HG02970 (cell line): Measurements from ENCODE around the gene DAPK3.
A peak's percentile ranks its signal among the peaks of the same experiment; 100 is the strongest.
"Not testable (repeated sequence)": the region's sequence is repeated elsewhere in the genome, so short reads cannot be mapped to it uniquely, and the experiment has no call there.

ENCODE experiments used
- ATAC-seq: cut with Tn5 transposase; IDR thresholded peaks from one replicate; pipeline ENCODE4 v1.9.1; 2021; ENCODE audit warnings: mild to moderate bottlenecking, moderate library complexity, moderate number of reproducible peaks; ENCODE audit not compliant: unreplicated experiment, low FRiP score

The DAPK3 gene

DNA sequence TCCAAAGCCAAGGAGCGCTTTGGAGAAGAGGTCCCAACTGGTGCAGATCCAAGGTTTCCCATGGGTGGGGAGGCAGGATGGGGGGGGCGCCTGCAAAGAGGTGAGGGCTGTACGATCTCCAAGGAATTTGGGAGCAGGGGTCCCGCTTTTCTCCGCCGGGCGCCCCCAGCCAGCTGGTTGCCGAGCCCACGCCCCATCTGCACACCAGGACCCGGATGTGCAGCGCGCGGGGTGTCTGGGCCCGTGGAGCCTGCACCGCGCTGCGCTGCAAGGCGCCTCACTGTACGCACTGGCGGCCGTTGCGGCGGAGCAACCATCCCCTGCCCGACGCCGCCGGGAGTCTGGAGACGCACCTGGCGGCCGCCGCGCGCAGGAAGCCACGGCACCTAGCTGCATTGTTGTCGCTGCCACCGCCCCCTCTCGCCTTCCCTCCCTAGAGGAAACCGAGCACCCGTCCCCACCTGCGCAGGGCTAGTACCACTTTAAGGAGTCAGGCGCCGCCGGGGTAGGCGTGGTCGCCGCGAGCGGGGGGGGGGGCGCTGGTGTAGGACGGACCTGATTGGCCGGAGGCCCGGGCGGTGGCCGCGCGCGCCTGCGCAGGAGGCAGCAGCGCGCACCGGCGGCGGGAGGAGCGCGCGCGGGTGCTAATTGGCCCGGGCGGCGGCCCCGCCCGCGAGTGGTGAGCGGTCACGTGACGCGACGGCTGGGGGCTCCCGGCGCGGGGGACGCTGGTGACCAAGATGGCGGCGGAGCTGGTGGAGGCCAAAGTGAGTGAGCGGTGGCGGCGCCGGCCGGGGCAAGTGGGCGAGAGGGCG is 36.3 kb upstream of the DAPK3 start, which contains the start of gene PIAS4:
Gene PIAS4 (plus strand): TSS at position 716 of the 815 bp plus-strand sequence. CDS start 25 bp downstream, at position 741.
- peak; percentile 90 for ATAC-seq

DNA sequence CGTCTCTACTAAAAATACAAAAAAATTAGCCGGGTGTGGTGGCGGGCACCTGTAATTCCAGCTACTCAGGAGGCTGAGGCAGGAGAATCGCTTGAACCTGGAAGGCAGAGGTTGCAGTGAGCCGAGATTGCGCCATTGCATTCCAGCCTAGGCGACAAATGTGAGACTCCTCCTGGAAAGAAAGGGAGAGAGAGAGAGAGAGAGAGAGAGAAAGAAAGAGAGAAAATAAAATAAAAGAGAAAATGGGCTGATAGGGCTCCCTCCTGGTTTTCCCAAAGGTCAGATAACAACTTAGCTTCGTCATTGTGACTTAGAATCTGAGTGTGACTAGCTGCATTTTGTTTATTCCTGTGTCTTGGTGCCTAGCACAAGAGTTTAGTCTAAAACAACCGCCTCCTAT is 34.5 kb upstream of the DAPK3 start:
- ATAC-seq = not testable (repeated sequence)

DNA sequence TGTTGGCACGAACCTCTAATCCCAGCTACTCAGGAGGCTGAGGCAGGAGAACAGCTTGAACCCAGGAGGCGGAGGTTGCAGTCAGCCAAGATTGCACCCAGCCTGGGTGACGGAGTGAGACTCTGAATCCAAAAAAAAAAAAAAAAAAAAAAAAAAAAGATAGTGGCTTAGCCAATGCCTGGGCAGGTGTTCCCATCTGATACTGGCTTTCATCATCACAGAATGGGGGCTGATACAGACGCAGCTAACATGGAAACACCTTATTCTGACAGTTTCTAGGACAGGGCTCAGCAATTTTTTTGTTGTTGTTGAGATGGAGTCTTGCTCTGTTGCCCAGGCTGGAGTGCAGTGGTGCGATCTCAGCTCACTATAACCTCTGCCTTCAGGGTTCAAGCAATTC is 29.9 kb upstream of the DAPK3 start:
- not testable (repeated sequence) for ATAC-seq

DNA sequence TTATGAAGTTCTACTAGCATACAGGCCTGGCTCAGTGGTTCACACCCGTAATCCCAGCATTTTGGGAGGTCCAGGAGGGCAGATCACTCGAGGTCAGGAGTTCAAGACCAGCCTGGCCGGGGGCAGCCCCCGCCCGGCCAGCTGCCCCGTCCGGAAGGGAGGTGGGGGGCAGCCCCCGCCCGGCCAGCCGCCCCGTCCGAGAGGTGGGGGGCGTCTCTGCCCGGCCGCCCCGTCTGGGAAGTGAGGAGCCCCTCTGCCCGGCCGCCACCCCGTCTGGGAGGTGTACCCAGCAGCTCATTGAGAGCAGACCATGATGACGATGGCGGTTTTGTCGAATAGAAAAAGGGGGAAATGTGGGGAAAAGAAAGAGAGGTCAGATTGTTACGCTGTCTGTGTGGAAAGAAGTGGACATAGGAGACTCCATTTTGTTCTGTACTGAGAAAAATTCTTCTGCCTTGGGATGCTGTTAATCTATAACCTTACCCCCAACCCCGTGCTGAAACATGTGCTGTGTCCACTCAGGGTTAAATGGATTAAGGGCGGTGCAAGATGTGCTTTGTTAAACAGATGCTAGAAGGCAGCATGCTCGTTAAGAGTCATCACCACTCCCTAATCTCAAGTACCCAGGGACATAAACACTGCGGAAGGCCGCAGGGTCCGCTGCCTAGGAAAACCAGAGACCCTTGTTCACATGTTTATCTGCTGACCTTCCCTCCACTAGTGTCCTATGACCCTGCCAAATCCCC is 27.9 kb upstream of the DAPK3 start:
- not testable (repeated sequence) for ATAC-seq

DNA sequence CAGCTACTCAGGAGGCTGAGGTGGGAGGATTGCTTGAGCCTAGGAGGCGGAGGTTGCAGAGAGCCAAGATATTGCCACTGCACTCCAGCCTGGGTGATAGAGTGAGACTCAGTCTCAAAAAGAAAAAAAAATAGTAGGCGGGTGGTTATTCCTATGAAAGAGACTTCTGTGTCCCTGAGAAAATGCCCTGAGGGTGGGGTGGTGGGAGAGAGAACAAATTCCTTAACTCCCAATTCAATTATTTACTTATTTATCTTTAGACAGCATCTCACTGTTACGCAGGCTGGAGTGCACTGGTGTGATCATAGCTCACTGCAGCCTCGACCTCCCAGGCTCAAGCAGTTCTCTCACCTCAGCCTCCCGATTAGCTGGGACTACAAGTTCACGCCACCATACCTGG is 24.7 kb upstream of the DAPK3 start:
- ATAC-seq = no peak

DNA sequence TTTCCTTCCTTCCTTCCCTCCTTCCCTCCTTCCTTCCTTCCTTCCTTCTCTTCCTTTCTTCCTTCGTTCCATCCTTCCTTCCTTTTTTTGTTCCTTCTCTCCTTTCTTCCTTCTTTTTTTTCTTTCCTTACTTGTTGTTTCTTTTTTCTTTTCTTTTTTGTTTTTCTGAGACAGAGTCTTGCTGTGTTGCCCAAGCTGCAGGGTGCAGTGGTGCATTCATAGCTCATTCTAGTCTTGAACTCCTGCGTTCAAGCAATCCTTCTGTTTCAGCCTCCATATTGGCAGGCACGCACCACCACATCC is 19.9 kb upstream of the DAPK3 start:
- no peak for ATAC-seq

DNA sequence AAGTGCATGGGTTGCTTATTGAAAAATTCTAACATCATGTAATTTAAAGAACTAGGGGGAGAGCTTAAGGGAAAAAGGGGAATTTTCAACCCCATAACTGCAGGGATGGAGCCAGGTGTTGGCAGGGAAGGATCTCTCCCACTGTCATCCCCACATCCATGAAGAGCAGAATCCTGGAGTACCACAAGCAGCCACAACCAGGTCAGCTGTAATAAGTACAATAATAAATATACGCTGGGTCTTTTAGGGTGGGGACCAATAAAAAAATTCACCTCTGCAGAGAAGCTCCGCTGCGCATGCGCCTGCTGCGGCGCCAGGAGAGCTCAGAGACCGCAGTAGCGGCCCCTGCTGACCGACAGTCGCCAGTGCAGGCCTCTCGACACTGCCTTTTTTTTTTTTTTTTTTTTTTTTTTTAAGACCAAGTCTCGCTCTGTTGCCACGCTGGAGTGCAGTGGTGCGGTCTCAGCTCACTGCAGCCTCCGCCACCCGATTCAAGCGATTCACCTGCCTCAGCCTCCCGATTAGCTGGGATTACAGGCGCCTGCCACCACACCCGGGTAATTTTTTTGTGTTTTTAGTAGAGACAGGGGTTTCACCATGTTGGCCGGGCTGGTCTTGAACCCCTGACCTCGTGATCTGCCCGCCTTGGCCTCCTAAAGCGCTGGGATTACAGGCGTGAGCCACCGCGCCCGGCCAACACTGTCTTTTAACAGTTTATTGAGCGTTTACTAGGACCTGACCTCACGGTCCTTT is 16.9 kb upstream of the DAPK3 start:
- peak; percentile 31 for ATAC-seq

DNA sequence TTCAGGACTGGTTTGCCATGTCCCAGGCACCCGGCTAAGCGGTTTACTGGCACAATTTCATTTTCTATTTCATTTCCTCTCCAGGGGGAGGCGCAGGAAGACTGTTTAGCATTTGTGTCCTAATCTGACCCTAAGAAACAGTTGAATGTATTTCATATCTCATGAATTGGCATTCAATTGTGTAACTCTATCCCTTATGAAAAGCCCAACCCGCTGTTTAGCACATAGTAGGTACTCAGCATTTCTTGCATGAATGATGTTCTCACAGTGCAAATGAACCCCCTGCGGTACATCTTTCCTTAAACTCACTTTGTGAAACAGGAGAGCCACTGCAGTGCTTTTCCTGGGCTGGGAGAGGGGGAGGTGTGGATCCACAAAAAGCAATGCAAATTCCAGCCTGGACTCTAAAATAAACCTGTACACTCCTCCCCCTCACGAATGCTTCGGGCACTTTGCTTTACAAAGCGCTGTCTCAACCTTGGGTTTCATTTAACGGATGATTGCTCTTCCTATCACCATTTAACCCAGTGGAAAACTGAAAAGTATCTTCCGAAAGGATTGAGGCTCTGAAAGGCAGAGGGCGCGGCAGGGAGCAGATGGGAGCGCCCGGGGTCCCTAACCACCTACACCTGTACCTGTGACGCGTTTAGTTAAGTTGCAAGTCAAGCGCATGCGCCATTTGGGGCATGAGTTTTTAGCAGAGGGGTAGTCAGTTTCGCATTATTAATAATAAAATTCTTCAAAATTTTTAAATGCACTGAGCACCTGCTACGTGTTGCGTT is 15.6 kb upstream of the DAPK3 start:
- ATAC-seq = no peak

DNA sequence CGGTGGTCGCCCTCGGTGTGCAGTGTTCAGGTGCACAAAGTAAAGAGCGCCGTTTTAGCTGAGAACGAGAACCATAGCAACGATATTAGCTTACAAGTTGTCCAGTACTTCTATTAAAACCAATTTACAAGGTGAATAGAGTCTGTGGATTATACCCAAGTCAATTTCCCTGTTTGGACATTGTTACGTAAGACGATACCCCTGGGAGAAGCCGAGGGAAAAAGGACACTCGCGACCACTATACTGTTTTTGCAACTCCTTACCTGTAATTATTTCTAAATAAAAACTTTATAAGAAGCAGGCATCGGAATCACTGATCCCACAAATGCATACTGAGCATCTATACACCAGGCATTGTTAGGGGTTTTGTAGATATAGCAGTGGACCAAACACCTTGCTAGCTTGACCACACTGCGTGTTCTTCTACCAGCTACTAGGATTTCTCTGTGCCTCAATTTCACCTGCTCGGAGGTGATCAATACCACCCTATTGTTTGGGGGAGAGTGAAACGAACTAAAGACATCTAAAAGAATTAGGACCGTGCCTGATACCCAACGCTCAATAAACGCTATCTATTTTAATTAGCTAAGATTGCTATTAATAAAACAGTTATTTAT is 14.9 kb upstream of the DAPK3 start:
- ATAC-seq = no peak

DNA sequence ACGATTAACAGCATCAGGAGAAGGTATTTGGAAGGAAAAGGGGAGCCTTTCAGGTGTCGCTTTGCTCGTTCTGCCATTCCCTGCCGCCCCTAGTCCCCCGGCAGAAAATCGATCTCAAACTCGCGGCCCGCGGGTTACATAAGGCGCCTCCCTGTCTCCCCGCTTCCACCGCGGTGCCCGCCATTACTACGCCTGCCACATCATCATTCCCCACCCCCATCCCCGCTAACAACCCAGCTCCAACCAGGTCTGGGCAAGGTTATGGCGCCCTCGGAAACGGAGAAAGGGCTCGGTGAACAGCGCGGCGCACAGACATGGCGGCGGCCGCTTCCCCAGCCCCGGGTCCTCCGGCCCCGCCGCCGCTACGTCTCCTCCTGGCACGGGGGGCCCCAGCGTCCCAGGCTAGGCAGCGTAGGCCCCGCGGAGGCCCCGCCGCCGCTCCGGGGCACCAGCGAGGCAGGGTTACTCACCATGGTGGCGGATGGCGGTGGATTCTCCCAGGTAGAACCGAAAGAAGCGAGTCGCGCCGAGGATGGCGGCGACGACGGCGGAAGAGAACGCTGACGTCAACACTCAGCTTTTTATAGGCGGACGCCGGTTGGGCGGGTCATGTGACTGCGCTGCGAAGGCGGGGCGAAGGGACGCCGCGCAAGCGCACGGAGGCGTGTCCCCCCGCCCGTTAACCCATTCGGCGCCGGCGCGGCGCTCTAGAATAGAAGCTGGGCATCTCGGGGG is 14.2 kb upstream of the DAPK3 start, which contains the start of gene EEF2:
Gene EEF2 (minus strand): TSS at position 556 of the 735 bp plus-strand sequence. CDS start 83 bp downstream, at position 473.
- peak; percentile 49 for ATAC-seq

DNA sequence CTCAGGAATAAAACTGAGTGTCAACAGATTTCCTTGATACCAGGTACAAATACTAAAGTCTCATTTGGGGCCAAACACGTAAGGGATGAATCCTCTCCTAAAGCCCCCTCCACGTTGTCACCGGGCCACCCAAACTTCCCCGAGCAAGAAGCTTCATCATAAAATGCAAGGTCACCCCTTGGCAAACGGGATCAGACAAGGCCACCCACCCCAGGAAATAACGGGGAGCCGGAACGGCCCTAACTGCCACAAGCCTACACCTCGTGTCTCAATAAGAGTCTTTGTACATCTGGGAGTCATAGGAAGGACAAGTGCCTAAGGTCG is 13.6 kb upstream of the DAPK3 start:
- ATAC-seq = no peak

DNA sequence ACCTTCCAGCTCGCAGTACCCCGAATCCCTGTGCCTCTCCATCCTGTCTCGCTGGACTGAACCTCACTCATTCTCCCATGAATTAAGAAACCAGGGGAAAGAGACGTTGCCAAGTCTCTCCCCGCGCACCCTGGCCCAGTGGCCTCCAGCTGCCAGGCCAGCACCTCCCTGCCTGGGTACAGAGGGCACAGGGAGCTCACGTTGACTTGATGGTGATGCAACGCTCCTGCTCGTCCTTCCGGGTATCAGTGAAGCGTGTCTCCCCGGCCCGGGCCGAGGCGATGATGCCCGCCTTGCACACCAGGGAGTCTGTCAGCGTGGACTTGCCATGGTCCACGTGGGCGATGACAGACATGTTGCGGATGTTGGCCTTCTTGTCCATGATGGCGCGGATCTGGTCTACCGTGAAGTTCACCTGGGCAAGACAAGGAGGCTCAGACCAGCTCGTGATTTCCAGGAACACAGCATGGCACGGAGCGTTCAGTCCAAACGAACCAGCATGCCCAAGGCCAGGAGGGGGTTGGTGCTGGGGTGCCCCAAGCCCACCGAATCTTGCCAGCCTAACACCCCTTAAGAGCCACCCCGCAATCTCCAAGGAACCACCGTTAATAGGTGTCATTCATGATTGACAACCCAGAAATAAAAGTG is 13.2 kb upstream of the DAPK3 start:
- no peak for ATAC-seq

DNA sequence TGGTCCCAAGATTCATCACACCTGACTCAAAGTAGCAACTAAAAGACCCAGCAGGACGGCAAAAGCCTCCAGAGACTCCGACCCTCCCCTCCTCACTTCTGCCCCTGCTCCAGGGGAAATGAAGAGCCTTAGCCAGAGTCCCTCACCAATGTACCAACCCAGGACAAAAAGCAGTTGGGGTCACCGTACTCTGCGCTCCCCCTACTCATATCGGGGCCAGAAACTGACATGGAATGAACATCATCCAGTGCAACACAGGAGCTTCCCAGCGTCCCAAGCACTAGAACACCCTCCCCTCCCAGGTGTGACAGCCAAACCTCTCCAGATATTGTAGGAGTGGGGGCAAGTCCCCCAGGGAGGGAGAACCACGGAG is 12.6 kb upstream of the DAPK3 start:
- no peak for ATAC-seq

DNA sequence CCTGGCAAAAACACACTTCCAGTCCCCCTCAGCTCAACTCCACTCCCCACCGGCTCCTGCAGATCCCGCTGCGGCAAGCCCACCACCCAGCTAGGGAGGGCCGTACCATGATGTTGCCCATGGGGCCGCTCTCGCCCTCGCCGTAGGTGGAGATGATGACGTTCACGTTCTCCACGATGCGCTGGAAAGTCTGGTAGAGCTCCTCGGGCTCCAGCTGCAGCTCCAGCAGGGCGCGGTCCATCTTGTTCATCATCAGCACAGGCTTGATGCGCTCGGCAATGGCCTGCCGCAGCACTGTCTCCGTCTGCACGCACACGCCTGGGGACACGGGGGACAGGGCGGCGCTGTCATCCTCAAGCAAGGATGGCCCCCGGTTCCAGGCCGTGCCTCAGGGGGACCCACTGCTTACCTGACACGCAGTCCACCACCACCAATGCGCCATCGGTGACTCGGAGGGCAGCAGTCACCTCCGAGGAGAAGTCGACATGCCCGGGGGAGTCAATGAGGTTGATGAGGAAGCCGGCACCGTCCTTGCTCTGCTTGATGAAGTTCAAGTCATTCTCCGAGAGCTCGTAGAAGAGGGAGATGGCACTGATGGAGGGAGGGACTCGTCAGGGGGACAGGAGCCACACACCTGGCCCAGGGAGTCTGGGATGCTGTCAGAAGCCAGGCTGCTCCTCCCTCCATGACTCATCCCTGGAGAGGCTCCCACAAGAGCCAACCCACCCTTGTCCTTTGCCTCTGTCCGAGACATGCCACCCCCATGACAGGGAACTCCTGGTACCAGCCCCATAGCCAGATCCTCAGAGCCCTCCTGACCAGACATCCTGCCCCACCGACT is 12.0 kb upstream of the DAPK3 start:
- no peak for ATAC-seq

DNA sequence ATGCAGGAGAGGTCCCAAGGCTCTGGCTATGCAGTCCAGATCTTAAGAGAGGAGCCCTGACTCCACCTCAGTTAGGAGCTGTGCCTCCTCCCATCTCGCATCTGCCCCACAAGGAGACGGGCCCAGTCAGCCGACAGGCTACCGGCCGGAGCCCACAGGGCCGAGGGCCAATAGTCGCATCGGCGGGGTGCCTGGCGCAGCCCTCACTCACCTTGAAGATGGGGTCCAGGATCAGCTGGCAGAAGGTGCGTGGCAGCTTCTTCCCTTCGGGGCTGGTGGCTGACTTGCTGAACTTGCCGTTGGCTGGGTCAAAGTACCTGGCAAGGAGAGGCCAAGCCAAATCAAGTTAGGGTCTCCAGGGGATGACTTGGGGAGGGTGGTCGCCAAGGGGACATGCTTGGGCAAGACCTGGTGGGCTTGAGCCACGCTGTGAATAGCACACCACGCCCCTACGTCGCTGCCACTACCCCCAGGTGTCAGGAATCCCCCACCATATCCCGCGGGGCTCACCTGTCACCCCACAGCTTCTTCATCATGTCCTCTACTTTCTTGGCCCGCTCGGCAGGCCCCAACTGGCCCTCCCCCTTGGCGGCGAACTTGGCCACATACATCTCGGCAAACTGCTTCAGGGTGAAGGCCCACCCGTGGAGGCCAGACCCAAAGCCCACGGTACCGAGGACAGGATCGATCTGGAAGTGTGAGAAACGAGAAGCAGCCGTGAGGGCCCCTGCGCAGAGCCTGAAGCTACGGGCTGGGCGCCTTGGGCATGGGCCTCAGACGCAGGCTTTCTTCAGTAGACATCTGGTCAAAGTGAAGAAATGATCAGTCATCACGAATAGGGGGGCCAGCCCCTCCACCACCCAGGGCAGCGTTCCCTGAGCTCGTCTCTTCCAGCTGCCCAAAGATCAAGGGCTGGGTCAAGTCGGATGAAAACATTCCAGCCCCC is 11.1 kb upstream of the DAPK3 start:
- ATAC-seq = no peak

DNA sequence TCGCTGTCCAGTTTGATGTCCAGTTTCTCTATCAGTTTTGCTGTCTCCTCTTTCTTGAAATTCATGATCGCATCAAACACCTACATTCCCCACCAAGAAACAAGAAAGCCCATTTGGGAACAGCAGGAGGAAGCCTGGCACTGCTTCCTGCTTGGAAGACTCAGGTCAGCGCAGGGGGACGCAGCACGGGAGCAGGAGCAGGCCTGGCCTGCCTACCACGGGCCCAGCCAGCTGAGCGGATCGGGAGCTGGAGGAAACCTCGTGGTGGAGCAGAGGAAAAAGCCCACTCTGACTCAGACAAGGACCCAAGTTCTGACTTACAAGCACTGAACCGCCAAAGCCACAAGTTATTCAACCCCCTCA is 10.5 kb upstream of the DAPK3 start:
- no peak for ATAC-seq
